IMR-90 (cell line): Measurements from ENCODE around the gene TMED4. TPM values are rescaled to one million over a fixed set of nuclear protein-coding genes. Genes with fewer than 3 reads are reported as not detected.

Experiments used
- ATAC-seq: fragments of 200-7000 bp; cut with Tn5 transposase; 2 replicates; pipeline ENCODE4 v1.9.1; 2020; ENCODE audit warnings: low read depth, mild to moderate bottlenecking, moderate library complexity
- BruUV-seq: library from RNA; stranded (reverse); fragments of 400-500 nt; replicated peaks from 2 replicates; lab custom pipeline; 2021; lab: Mats Ljungman, UMichigan
- CTCF ChIA-PET: fragments of 300-600 bp; formaldehyde crosslinking; extraction: SDS; loops from one replicate; lab custom pipeline; 2021; ENCODE audit warnings: antibody characterized with exemption; lab: Yijun Ruan, JAX
- POLR2A ChIA-PET: fragments of 300-600 bp; sonication (Branson Sonifier 250); formaldehyde crosslinking; loops from one replicate; lab custom pipeline; 2022; ENCODE audit warnings: antibody characterized with exemption; ENCODE audit not compliant: unreplicated experiment; lab: Charles Lee
- DNase-seq: peaks from one replicate; pipeline ENCODE4 v3.0.0; 2013
- H2AFZ ChIP-seq: replicated peaks from 2 replicates; pipeline ENCODE3; 2013; ENCODE audit warnings: low read length, mild to moderate bottlenecking; ENCODE audit not compliant: poor library complexity
- H2AK5ac ChIP-seq: 2 replicates; pipeline ENCODE4 v1.6.1; 2013; ENCODE audit warnings: low read depth, low read length, inconsistent platforms
- H2AK9ac ChIP-seq: replicated peaks from 2 replicates; pipeline ENCODE3; 2013; ENCODE audit warnings: mild to moderate bottlenecking, low read depth, low read length, moderate library complexity; ENCODE audit not compliant: poor library complexity
- H2BK120ac ChIP-seq: 2 replicates; pipeline ENCODE4 v1.6.1; 2013; ENCODE audit warnings: low read depth, low read length, inconsistent platforms
- H2BK15ac ChIP-seq: 3 replicates; pipeline ENCODE4 v1.6.1; 2013; ENCODE audit warnings: low read depth, low read length, inconsistent platforms
- H2BK20ac ChIP-seq: 2 replicates; pipeline ENCODE4 v1.6.1; 2013; ENCODE audit warnings: low read depth, mild to moderate bottlenecking, inconsistent platforms, low read length, moderate library complexity
- H2BK5ac ChIP-seq: 2 replicates; pipeline ENCODE4 v1.6.1; 2013; ENCODE audit warnings: mild to moderate bottlenecking, low read depth, low read length, inconsistent platforms; ENCODE audit not compliant: poor library complexity, severe bottlenecking
- H3K14ac ChIP-seq: replicated peaks from 2 replicates; pipeline ENCODE4 v1.6.1; 2013; ENCODE audit warnings: low read depth, low read length, inconsistent platforms
- H3K18ac ChIP-seq: 2 replicates; pipeline ENCODE4 v1.6.1; 2013; ENCODE audit warnings: low read depth, low read length, control low read depth
- H3K23ac ChIP-seq: 2 replicates; pipeline ENCODE4 v1.6.1; 2013; ENCODE audit warnings: low read depth, low read length, inconsistent platforms
- H3K27ac ChIP-seq: 2 replicates; pipeline ENCODE4 v1.5.1; 2013; ENCODE audit warnings: mild to moderate bottlenecking, control low read depth, low read length; ENCODE audit not compliant: insufficient read depth
- H3K27me3 ChIP-seq: 2 replicates; pipeline ENCODE4 v1.6.1; 2013; ENCODE audit warnings: low read length; ENCODE audit not compliant: control insufficient read depth, insufficient read depth
- H3K36me3 ChIP-seq: 2 replicates; pipeline ENCODE4 v1.6.1; 2013; ENCODE audit warnings: low read length, mixed read lengths; ENCODE audit not compliant: control insufficient read depth, insufficient read depth
- H3K4ac ChIP-seq: 2 replicates; pipeline ENCODE4 v1.6.1; 2013; ENCODE audit warnings: low read depth, low read length, inconsistent platforms
- H3K4me1 ChIP-seq: 2 replicates; pipeline ENCODE4 v1.6.1; 2013; ENCODE audit warnings: low read length, mixed read lengths; ENCODE audit not compliant: control insufficient read depth, insufficient read depth
- H3K4me2 ChIP-seq: 2 replicates; pipeline ENCODE4 v1.6.1; 2013; ENCODE audit warnings: low read depth, mild to moderate bottlenecking, control low read depth, low read length, moderate library complexity
- H3K4me3 ChIP-seq: 2 replicates; pipeline ENCODE4 v1.5.1; 2013; ENCODE audit warnings: low read depth, mild to moderate bottlenecking, control low read depth, low read length, moderate library complexity; ENCODE audit not compliant: insufficient read depth
- H3K56ac ChIP-seq: 2 replicates; pipeline ENCODE4 v1.6.1; 2013; ENCODE audit warnings: low read length, inconsistent platforms; ENCODE audit not compliant: insufficient read depth; ENCODE audit errors: extremely low read depth
- H3K79me1 ChIP-seq, 2 experiments: 2 replicates each; pipeline ENCODE4 v1.6.1; 2013; ENCODE audit warnings: low read length in 2 of 2, inconsistent platforms in 1 of 2, low read depth in 1 of 2
- H3K9ac ChIP-seq: 2 replicates; pipeline ENCODE4 v1.6.1; 2013; ENCODE audit warnings: low read depth, low read length, control low read depth
- H3K9me1 ChIP-seq: 2 replicates; pipeline ENCODE4 v1.6.1; 2013; ENCODE audit warnings: low read length, inconsistent platforms; ENCODE audit not compliant: insufficient read depth
- H3K9me3 ChIP-seq: 2 replicates; pipeline ENCODE4 v1.6.1; 2013; ENCODE audit warnings: low read length; ENCODE audit not compliant: control insufficient read depth, insufficient read depth
- H4K20me1 ChIP-seq: 2 replicates; pipeline ENCODE4 v1.6.1; 2013; ENCODE audit warnings: low read length, inconsistent platforms; ENCODE audit not compliant: insufficient read depth
- H4K5ac ChIP-seq: 2 replicates; pipeline ENCODE4 v1.6.1; 2013; ENCODE audit warnings: mild to moderate bottlenecking, low read depth, low read length, control low read depth
- H4K8ac ChIP-seq, 2 experiments: 2 replicates each; pipeline ENCODE4 v1.6.1; 2013; ENCODE audit warnings: low read depth in 2 of 2, low read length in 2 of 2, control low read depth in 1 of 2, inconsistent platforms in 1 of 2
- H4K91ac ChIP-seq: 2 replicates; pipeline ENCODE4 v1.6.1; 2013; ENCODE audit warnings: low read depth, low read length, inconsistent platforms; ENCODE audit not compliant: insufficient read depth
- BHLHE40 ChIP-seq: fragments of 150-350 bp; IDR thresholded peaks from 2 replicates; pipeline ENCODE4 v1.6.1; 2016; ENCODE audit warnings: mild to moderate bottlenecking, low read depth, low read length
- CEBPB ChIP-seq: IDR thresholded peaks from 2 replicates; pipeline ENCODE4 v1.6.1; 2012; ENCODE audit warnings: low read depth, low read length, improper control_type of control experiment
- MXI1 ChIP-seq: IDR thresholded peaks from 2 replicates; pipeline ENCODE4 v1.6.1; 2012; ENCODE audit warnings: low read depth, mild to moderate bottlenecking, low read length, moderate library complexity, borderline replicate concordance
- NFE2L2 ChIP-seq: fragments of 150-350 bp; IDR thresholded peaks from 2 replicates; pipeline ENCODE4 v1.6.1; 2016; ENCODE audit warnings: low read depth, mild to moderate bottlenecking, low read length
- RCOR1 ChIP-seq: IDR thresholded peaks from 2 replicates; pipeline ENCODE4 v1.6.1; 2012; ENCODE audit warnings: mild to moderate bottlenecking, low read length, improper control_type of control experiment; ENCODE audit not compliant: insufficient replicate concordance
- RFX5 ChIP-seq: IDR thresholded peaks from 2 replicates; pipeline ENCODE4 v1.8.0; 2012; ENCODE audit warnings: low read depth, mild to moderate bottlenecking, low read length, moderate library complexity
- SMC3 ChIP-seq: fragments of 150-350 bp; IDR thresholded peaks from 2 replicates; pipeline ENCODE4 v1.6.1; 2016; ENCODE audit warnings: low read depth, mild to moderate bottlenecking, antibody characterized with exemption, low read length, moderate library complexity
- WGBS, 2 experiments: methylation state at CpG; one replicate each; pipeline versions ENCODE4 v1.1.5 to v1.1.7; 2013; ENCODE audit warnings: missing lambda C conversion rate in 2 of 2; ENCODE audit not compliant: insufficient read length in 1 of 2; ENCODE audit errors: extremely low coverage in 2 of 2; 5-methylcytosine and 5-hydroxymethylcytosine counted together
- dilution Hi-C: fragments of 300-500 bp; cut with HindIII; formaldehyde crosslinking; loops from one replicate; pipeline ENCODE4 v1.14.3; 2018; ENCODE audit warnings: low sequenced_read_pairs; ENCODE audit not compliant: unreplicated experiment
- in situ Hi-C: fragments of 300-500 bp; cut with MboI; formaldehyde crosslinking; loops from 3 replicates; pipeline ENCODE4 v1.14.3; 2019; ENCODE audit warnings: low sequenced_read_pairs, inconsistent platforms, mixed read lengths
- intact Hi-C: fragments of 100-400 bp; cut with micrococcal nuclease; formaldehyde crosslinking; loops from 2 replicates; pipeline ENCODE4 v1.10.0; 2022
- polyA plus RNA-seq, 3 experiments: library from polyadenylated mRNA; depleted of rRNA; stranded (reverse); fragments of >200 nt; gene quantifications; 2 replicates each; pipeline ENCODE4 v1.2.3, GENCODE V29; 2012; ENCODE audit warnings: low replicate concordance in 1 of 3
- total RNA-seq: library from RNA; depleted of rRNA; stranded (reverse); fragments of >200 nt; gene quantifications from 2 replicates; pipeline ENCODE4 v1.2.3, GENCODE V29; 2012
- TF ChIP-seq, protein P1 (sequence below): fragments of 150-350 bp; IDR thresholded peaks from 2 replicates; pipeline ENCODE4 v1.6.1; 2016; ENCODE audit warnings: low read depth, mild to moderate bottlenecking, low read length, moderate library complexity, borderline replicate concordance
- TF ChIP-seq, protein P2 (sequence below): conservative IDR thresholded peaks from 2 replicates; pipeline ENCODE4 v1.5.1; 2012; ENCODE audit warnings: mild to moderate bottlenecking, low read depth, low read length, improper control_type of control experiment

The TMED4 gene
- total and polyA plus RNA-seq, 2 of the 4 experiments (the other 2 are of a cell fraction) = 58.6 to 92.7 TPM

DNA sequence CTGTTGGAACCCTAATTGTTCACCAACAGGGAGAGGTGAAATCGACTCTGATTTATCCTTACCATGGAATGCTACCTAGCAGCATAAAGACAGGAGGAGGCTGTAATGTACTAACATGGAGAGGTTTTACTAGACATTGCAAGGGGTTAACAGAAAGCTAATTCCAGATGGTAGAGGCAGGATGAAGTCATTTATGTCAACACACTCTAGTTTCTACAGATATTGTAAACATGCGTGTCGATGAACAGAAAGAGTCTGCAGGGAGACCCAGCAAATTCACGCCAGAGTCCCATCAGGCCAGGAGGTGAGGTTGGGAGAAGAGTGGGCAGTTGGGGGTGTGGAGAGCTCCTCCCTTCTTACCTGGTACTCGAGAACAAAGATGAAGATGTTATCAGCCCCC, 47.9 kb downstream of the TMED4 start:
- Histone ChIP-seq H3K18ac (peak overlapping the region; percentile 40; the same call in 1 of the 2 replicates), H3K4me2 (peak overlapping the region; percentile 68), H4K5ac (peak overlapping the region; percentile 25; the same call in 1 of the 2 replicates), H2AK5ac (peak overlapping the region; percentile 0; the same call in 1 of the 2 replicates), H4K20me1 (no peaks in the 10 kb centered on the region), H3K23ac (no peak overlapping the region), H2BK15ac (peak overlapping the region; percentile 23; the same call in 1 of the 3 replicates), H3K9ac (no peak overlapping the region), H2BK5ac (peak overlapping the region; percentile 25), H2BK120ac (peak overlapping the region; percentile 71), H3K36me3 (no peaks in the 10 kb centered on the region), H3K27me3 (no peaks in the 10 kb centered on the region), H3K14ac (no peak overlapping the region; the same call in 1 of the 2 replicates), H3K4me1 (peaks cover 16% of the 10 kb centered on the region), H3K9me1 (peaks cover 16% of the 10 kb centered on the region), H3K79me1 (no peaks in the 10 kb centered on the region), H3K56ac (no peak overlapping the region), H3K9me3 (no peaks in the 10 kb centered on the region), H2AK9ac (no peak overlapping the region), H4K91ac (peak overlapping the region; percentile 38), H2BK20ac (peak overlapping the region; percentile 72), H2AFZ (peak overlapping the region; percentile 0), H3K4ac (0 out of 2 replicates have a peak overlapping the region, but pooled peaks have one; percentile 22), H3K27ac (peak overlapping the region; percentile 80; the same call in 1 of the 2 replicates), H3K4me3 (no peak overlapping the region), H4K8ac (peak overlapping the region in 1 of 2 experiments; percentile 31; a peak in 1 of 4 replicates)
- intact Hi-C loops (no loop called here), in situ Hi-C loops (no loop called here), dilution Hi-C loops (no loop called here)
- no peak for TF ChIP-seq BHLHE40
- no peak for TF ChIP-seq NFE2L2
- peak; percentile 37; the same call in 1 of the 2 replicates for TF ChIP-seq CEBPB
- TF ChIP-seq MXI1 = no peak
- TF ChIP-seq, protein P1, sequence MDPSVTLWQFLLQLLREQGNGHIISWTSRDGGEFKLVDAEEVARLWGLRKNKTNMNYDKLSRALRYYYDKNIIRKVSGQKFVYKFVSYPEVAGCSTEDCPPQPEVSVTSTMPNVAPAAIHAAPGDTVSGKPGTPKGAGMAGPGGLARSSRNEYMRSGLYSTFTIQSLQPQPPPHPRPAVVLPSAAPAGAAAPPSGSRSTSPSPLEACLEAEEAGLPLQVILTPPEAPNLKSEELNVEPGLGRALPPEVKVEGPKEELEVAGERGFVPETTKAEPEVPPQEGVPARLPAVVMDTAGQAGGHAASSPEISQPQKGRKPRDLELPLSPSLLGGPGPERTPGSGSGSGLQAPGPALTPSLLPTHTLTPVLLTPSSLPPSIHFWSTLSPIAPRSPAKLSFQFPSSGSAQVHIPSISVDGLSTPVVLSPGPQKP = no peak
- no peak for TF ChIP-seq RCOR1
- TF ChIP-seq RFX5 = no peak
- TF ChIP-seq, protein P2, sequence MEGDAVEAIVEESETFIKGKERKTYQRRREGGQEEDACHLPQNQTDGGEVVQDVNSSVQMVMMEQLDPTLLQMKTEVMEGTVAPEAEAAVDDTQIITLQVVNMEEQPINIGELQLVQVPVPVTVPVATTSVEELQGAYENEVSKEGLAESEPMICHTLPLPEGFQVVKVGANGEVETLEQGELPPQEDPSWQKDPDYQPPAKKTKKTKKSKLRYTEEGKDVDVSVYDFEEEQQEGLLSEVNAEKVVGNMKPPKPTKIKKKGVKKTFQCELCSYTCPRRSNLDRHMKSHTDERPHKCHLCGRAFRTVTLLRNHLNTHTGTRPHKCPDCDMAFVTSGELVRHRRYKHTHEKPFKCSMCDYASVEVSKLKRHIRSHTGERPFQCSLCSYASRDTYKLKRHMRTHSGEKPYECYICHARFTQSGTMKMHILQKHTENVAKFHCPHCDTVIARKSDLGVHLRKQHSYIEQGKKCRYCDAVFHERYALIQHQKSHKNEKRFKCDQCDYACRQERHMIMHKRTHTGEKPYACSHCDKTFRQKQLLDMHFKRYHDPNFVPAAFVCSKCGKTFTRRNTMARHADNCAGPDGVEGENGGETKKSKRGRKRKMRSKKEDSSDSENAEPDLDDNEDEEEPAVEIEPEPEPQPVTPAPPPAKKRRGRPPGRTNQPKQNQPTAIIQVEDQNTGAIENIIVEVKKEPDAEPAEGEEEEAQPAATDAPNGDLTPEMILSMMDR = no peak
- TF ChIP-seq SMC3 = no peak
- ChIA-PET CTCF (interaction anchor here (1.0 to 1.5 kb wide), 3 partner anchors 9 to 16 kb away, joined by 4 read pairs; no protein-coding TSS in a partner anchor), POLR2A (no interaction called here)
- BruUV-seq = no TSS peak
- peak; percentile 84 for ATAC-seq
- WGBS, 2 experiments = no CpG with 5 or more reads among the region's 5 CpGs
- peak; percentile 77 for DNase-seq
